Smooth muscle cell (in vitro differentiated cells): Measurements from ENCODE around the gene RANBP3. TPM values are rescaled to one million over a fixed set of nuclear protein-coding genes. Genes with fewer than 3 reads are reported as not detected.

Experiments used
- DNase-seq: peaks from one replicate; lab custom pipeline; 2025; ENCODE audit not compliant: unreplicated experiment; lab: John Stamatoyannopoulos, UW
- H2AFZ ChIP-seq: fragments of 200-600 bp; sonication (generic); 2 replicates; pipeline ENCODE4 v1.6.0; 2016; ENCODE audit warnings: antibody characterized with exemption, low read depth, mild to moderate bottlenecking
- H3F3A ChIP-seq: fragments of 200-600 bp; sonication (generic); 2 replicates; pipeline ENCODE4 v1.6.0; 2017; ENCODE audit warnings: antibody characterized with exemption, low read depth
- H3K27ac ChIP-seq: fragments of 200-600 bp; sonication (generic); 2 replicates; pipeline ENCODE4 v1.5.1; 2016; ENCODE audit warnings: low read depth, mild to moderate bottlenecking
- H3K27me3 ChIP-seq: fragments of 200-600 bp; sonication (generic); 2 replicates; pipeline ENCODE4 v1.6.1; 2016; ENCODE audit warnings: low read depth, mild to moderate bottlenecking
- H3K36me3 ChIP-seq: fragments of 200-600 bp; sonication (generic); 2 replicates; pipeline ENCODE4 v1.5.1; 2016; ENCODE audit warnings: low read depth
- H3K4me1 ChIP-seq: fragments of 200-600 bp; sonication (generic); 2 replicates; pipeline ENCODE4 v1.5.1; 2016; ENCODE audit warnings: low read depth
- H3K4me2 ChIP-seq: fragments of 200-600 bp; sonication (generic); 2 replicates; pipeline ENCODE4 v1.6.0; 2016; ENCODE audit warnings: mild to moderate bottlenecking
- H3K4me3 ChIP-seq: fragments of 200-600 bp; sonication (generic); 2 replicates; pipeline ENCODE4 v1.5.1; 2016; ENCODE audit warnings: mild to moderate bottlenecking
- H3K79me2 ChIP-seq: fragments of 200-600 bp; sonication (generic); 2 replicates; pipeline ENCODE4 v1.6.0; 2016; ENCODE audit warnings: low read depth, mild to moderate bottlenecking
- H3K9ac ChIP-seq: fragments of 200-600 bp; sonication (generic); 2 replicates; pipeline ENCODE4 v1.6.0; 2016; ENCODE audit warnings: low read depth
- H3K9me3 ChIP-seq: fragments of 200-600 bp; sonication (generic); replicated peaks from 2 replicates; pipeline ENCODE4 v1.5.1; 2016; ENCODE audit warnings: low read depth
- H4K20me1 ChIP-seq: fragments of 200-600 bp; sonication (generic); 2 replicates; pipeline ENCODE4 v1.6.0; 2016; ENCODE audit warnings: low read depth
- CTCF ChIP-seq: fragments of 200-600 bp; sonication (generic); IDR thresholded peaks from 2 replicates; pipeline ENCODE4 v1.5.1; 2017; ENCODE audit warnings: borderline replicate concordance, mild to moderate bottlenecking, antibody characterized with exemption; ENCODE audit not compliant: insufficient read depth, poor library complexity, severe bottlenecking
- WGBS: methylation state at CpG from one replicate; pipeline ENCODE4 v1.1.7; 2016; ENCODE audit warnings: low lambda C conversion rate; 5-methylcytosine and 5-hydroxymethylcytosine counted together
- polyA plus RNA-seq: library from polyadenylated mRNA; unstranded; fragments of >200 nt; fragmentation: Nextera tagmentation; extraction: Ambion mirVana; gene quantifications from 2 replicates; pipeline ENCODE4 v1.2.1, GENCODE V29; 2016
- total RNA-seq: library from RNA; depleted of rRNA; stranded (reverse); fragments of >200 nt; gene quantifications from 2 replicates; pipeline ENCODE4 v1.2.3, GENCODE V29; 2014

RANBP3 gene
- total and polyA plus RNA-seq, 2 experiments from 2014 or later, result 13.4 to 65.8 TPM

GRCh38 chr19:6014551-6015135 lies 36.7 kb upstream of the RANBP3 start:
- H3K4me2 ChIP-seq, result no peak overlapping the region
- DNase-seq, result no peak
- no peaks in the 10 kb centered on the region for H3K4me1 ChIP-seq
- H3K9ac ChIP-seq, result no peak overlapping the region
- H3F3A ChIP-seq, result no peaks in the 10 kb centered on the region
- H2AFZ ChIP-seq, result no peak overlapping the region
- no peak overlapping the region for H3K4me3 ChIP-seq
- peaks cover 7% of the 10 kb centered on the region for H3K27me3 ChIP-seq
- H3K9me3 ChIP-seq, result no peaks in the 10 kb centered on the region
- 76% methylated on average over 13 of the region's 13 CpGs for WGBS
- TF ChIP-seq CTCF, result no peak
- H3K27ac ChIP-seq, result no peak overlapping the region
- no peaks in the 10 kb centered on the region for H4K20me1 ChIP-seq
- H3K36me3 ChIP-seq, result no peaks in the 10 kb centered on the region
- H3K79me2 ChIP-seq, result no peaks in the 10 kb centered on the region

- no peak for DNase-seq
Observed at GRCh38 chr19:6012426-6013170, 34.7 kb upstream of the RANBP3 start.

GRCh38 chr19:6011794-6012193 lies 33.9 kb upstream of the RANBP3 start:
- Histone ChIP-seq H4K20me1 (no peaks in the 10 kb centered on the region), H3K9ac (no peak overlapping the region), H3K4me2 (no peak overlapping the region), H2AFZ (no peak overlapping the region), H3K27ac (no peak overlapping the region), H3K27me3 (peaks cover 5% of the 10 kb centered on the region), H3F3A (no peaks in the 10 kb centered on the region), H3K4me3 (no peak overlapping the region), H3K4me1 (no peaks in the 10 kb centered on the region), H3K79me2 (no peaks in the 10 kb centered on the region), H3K9me3 (no peaks in the 10 kb centered on the region), H3K36me3 (no peaks in the 10 kb centered on the region)
- TF ChIP-seq CTCF, result no peak
- DNase-seq, result no peak
- 75% methylated on average over 1 of the region's 1 CpG for WGBS

More at GRCh38 chr19:6012426-6013170, 34.7 kb upstream of the RANBP3 start:
- H3K9ac ChIP-seq, result no peak overlapping the region
- H3K79me2 ChIP-seq, result no peaks in the 10 kb centered on the region
- no peak overlapping the region for H2AFZ ChIP-seq
- H3K4me2 ChIP-seq, result no peak overlapping the region
- H3K27ac ChIP-seq, result no peak overlapping the region
- no peaks in the 10 kb centered on the region for H3K9me3 ChIP-seq
- H3K36me3 ChIP-seq, result no peaks in the 10 kb centered on the region
- 89% methylated on average over 18 of the region's 18 CpGs for WGBS
- no peak for TF ChIP-seq CTCF
- no peaks in the 10 kb centered on the region for H3F3A ChIP-seq
- no peak overlapping the region for H3K4me3 ChIP-seq
- peaks cover 7% of the 10 kb centered on the region for H3K27me3 ChIP-seq
- no peaks in the 10 kb centered on the region for H4K20me1 ChIP-seq
- H3K4me1 ChIP-seq, result no peaks in the 10 kb centered on the region
